ENCODE results near the gene PTPRU.

- TF ChIP-seq CTCF (IDR thresholded peaks at IDR 0.05; ENCODE audit: insufficient read depth, low read length, poor library complexity, severe bottlenecking), result no peak
- TF ChIP-seq EZH2phosphoT487 (conservative IDR thresholded peaks at IDR 0.05; ENCODE audit: low read length), result no peak
These were observed 91.1 kb downstream of the PTPRU start for GRCh38 chr1:29327223-29327935.
